Caco-2 (cell line): ENCODE data around the gene MSRB2. TPM values are rescaled to one million over a fixed set of nuclear protein-coding genes. Genes with fewer than 3 reads are reported as not detected.

Experiments used
- BruUV-seq: library from RNA; stranded (reverse); fragments of 400-500 nt; replicated peaks from 2 replicates; lab custom pipeline; 2021; lab: Mats Ljungman, UMichigan
- CTCF ChIA-PET: fragments of 300-600 bp; sonication (Branson Sonifier 250); formaldehyde crosslinking; loops from one replicate; lab custom pipeline; 2022; ENCODE audit warnings: antibody characterized with exemption; lab: Charles Lee
- POLR2A ChIA-PET: fragments of 300-600 bp; sonication (Branson Sonifier 250); formaldehyde crosslinking; loops from one replicate; lab custom pipeline; 2022; ENCODE audit warnings: antibody characterized with exemption; lab: Charles Lee
- DNase-seq, 2 experiments: peaks; one replicate each; pipeline versions ENCODE4 v3.0.0 to v3.0.0-alpha.2; 2020 to 2022
- H3K27me3 ChIP-seq: replicated peaks from 2 replicates; pipeline ENCODE4 v1.6.0; 2011; ENCODE audit warnings: low read length; ENCODE audit not compliant: control insufficient read depth, insufficient read depth
- H3K36me3 ChIP-seq: 2 replicates; pipeline ENCODE4 v1.5.1; 2011; ENCODE audit warnings: low read length; ENCODE audit not compliant: control insufficient read depth, insufficient read depth
- H3K4me1 ChIP-seq: fragments of 250-450 bp; sonication (Bioruptor Pico); 2 replicates; pipeline ENCODE4 v1.5.1; 2020; ENCODE audit warnings: mild to moderate bottlenecking
- H3K4me3 ChIP-seq: 2 replicates; pipeline ENCODE4 v1.5.1; 2011; ENCODE audit warnings: low read depth, mild to moderate bottlenecking, control low read depth, low read length
- H3K9me3 ChIP-seq: fragments of 250-450 bp; sonication (Bioruptor Pico); 2 replicates; pipeline ENCODE4 v1.5.1; 2020; ENCODE audit warnings: mild to moderate bottlenecking, moderate library complexity
- H3K27ac Mint-ChIP-seq: one replicate; pipeline ENCODE4 v1.8.0; 2022; ENCODE audit warnings: mixed read lengths; ENCODE audit not compliant: unreplicated experiment
- H3K27me3 Mint-ChIP-seq: one replicate; pipeline ENCODE4 v1.8.0; 2022; ENCODE audit warnings: mixed read lengths; ENCODE audit not compliant: insufficient read depth, unreplicated experiment
- H3K36me3 Mint-ChIP-seq: one replicate; pipeline ENCODE4 v1.8.0; 2022; ENCODE audit warnings: mild to moderate bottlenecking, mixed read lengths; ENCODE audit not compliant: insufficient read depth, unreplicated experiment
- H3K4me1 Mint-ChIP-seq: one replicate; pipeline ENCODE4 v1.8.0; 2022; ENCODE audit warnings: low read depth, mixed read lengths; ENCODE audit not compliant: unreplicated experiment
- H3K4me3 Mint-ChIP-seq: one replicate; pipeline ENCODE4 v1.8.0; 2022; ENCODE audit warnings: mild to moderate bottlenecking, moderate library complexity, mixed read lengths; ENCODE audit not compliant: unreplicated experiment
- H3K9me3 Mint-ChIP-seq: one replicate; pipeline ENCODE4 v1.8.0; 2022; ENCODE audit warnings: mixed read lengths; ENCODE audit not compliant: unreplicated experiment
- intact Hi-C: fragments of 100-400 bp; cut with micrococcal nuclease; formaldehyde crosslinking; loops from one replicate; pipeline ENCODE4 v1.10.0; 2022; ENCODE audit not compliant: unreplicated experiment
- total RNA-seq: library from RNA; stranded (reverse); gene quantifications from 2 replicates; pipeline ENCODE4 v1.2.3, GENCODE V29; 2022
- TF ChIP-seq, protein P1 (sequence below), 2 experiments: fragments of 200-600 bp in 1 of 2; IDR thresholded peaks; 1 replicate in 1 of 2; 2 replicates in 1 of 2; pipeline versions ENCODE4 v1.5.1 to v1.8.0; 2011 to 2022; ENCODE audit warnings: antibody characterized with exemption in 1 of 2, control low read depth in 1 of 2, inconsistent platforms in 1 of 2, low read depth in 1 of 2, low read length in 1 of 2, mild to moderate bottlenecking in 1 of 2, moderate library complexity in 1 of 2; ENCODE audit not compliant: insufficient read depth in 1 of 2, severe bottlenecking in 1 of 2, unreplicated experiment in 1 of 2

The MSRB2 gene
- total RNA-seq, 1 experiment from 2014 or later, result 13.7 TPM

DNA sequence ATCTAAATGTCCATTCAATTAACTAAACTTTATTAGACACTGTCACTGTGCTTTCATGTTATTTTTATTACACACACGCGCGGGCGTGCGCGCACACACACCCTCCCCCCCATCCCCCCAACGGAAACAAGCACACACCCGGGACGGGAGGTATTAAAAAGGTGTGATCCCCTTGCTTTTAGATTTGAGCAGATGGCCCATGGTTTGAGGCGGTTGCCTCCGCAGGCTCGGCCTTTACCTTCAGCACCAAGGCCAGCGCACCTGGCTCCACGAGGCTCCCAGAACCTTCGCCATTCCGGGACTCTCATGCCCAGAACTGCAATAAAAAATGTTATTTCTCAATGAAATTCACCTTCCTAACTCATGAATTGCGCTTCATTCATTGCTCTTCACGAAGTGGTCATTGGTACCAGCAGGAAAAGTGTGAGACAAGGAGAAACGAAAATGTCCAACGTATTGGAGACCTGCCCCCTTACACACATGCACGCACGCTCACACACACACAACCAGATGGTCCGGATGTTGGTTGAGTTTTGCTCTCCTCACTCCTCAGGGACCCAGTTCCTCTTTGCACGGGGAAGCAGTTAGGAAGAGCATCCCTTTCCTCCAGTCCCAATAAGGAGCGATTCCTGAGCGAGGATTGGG, 76.0 kb downstream of the MSRB2 start:
- Mint-ChIP-seq H3K4me1 (no peaks in the 10 kb centered on the region), H3K9me3 (no peaks in the 10 kb centered on the region), H3K27ac (no peak overlapping the region), H3K36me3 (no peaks in the 10 kb centered on the region), H3K4me3 (no peak overlapping the region), H3K27me3 (peaks cover 12% of the 10 kb centered on the region)
- TF ChIP-seq, protein P1, sequence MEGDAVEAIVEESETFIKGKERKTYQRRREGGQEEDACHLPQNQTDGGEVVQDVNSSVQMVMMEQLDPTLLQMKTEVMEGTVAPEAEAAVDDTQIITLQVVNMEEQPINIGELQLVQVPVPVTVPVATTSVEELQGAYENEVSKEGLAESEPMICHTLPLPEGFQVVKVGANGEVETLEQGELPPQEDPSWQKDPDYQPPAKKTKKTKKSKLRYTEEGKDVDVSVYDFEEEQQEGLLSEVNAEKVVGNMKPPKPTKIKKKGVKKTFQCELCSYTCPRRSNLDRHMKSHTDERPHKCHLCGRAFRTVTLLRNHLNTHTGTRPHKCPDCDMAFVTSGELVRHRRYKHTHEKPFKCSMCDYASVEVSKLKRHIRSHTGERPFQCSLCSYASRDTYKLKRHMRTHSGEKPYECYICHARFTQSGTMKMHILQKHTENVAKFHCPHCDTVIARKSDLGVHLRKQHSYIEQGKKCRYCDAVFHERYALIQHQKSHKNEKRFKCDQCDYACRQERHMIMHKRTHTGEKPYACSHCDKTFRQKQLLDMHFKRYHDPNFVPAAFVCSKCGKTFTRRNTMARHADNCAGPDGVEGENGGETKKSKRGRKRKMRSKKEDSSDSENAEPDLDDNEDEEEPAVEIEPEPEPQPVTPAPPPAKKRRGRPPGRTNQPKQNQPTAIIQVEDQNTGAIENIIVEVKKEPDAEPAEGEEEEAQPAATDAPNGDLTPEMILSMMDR (IDR thresholded peaks at IDR 0.05; ENCODE audit: insufficient read depth in 1 of 2, low read depth in 1 of 2, low read length in 1 of 2, severe bottlenecking in 1 of 2, unreplicated experiment in 1 of 2), result no peak
- Histone ChIP-seq H3K4me3 (no peak overlapping the region), H3K27me3 (no peaks in the 10 kb centered on the region), H3K36me3 (no peaks in the 10 kb centered on the region), H3K4me1 (no peaks in the 10 kb centered on the region), H3K9me3 (no peaks in the 10 kb centered on the region)
- BruUV-seq, result no TSS peak
- POLR2A ChIA-PET, result no interaction called here
- peak; percentile 50 to 73 for DNase-seq
- CTCF ChIA-PET, result interaction anchor here (0.9 kb wide), 1 partner anchor 122 kb away, joined by 7 read pairs; no protein-coding TSS in a partner anchor
- intact Hi-C loops, result no loop called here

Other genes with a start within 250 kb of the MSRB2 start
- 0.61 and 1.4 TPM in 2 replicates for gene ARMC3, start 167.5 kb upstream of the MSRB2 start, total RNA-seq
- not detected in 2 replicates for gene PTF1A, start 96.7 kb downstream of the MSRB2 start, total RNA-seq
- not detected in 2 replicates for gene C10orf67, start 249.2 kb downstream of the MSRB2 start, total RNA-seq